Smooth muscle cell (in vitro differentiated cells): ENCODE results near the gene SLC13A1. TPM values are rescaled to one million over a fixed set of nuclear protein-coding genes. Genes with fewer than 3 reads are reported as not detected.

Experiments used
- DNase-seq: peaks from one replicate; lab custom pipeline; 2025; ENCODE audit not compliant: unreplicated experiment; lab: John Stamatoyannopoulos, UW
- H2AFZ ChIP-seq: fragments of 200-600 bp; sonication (generic); 2 replicates; pipeline ENCODE4 v1.6.0; 2016; ENCODE audit warnings: antibody characterized with exemption, low read depth, mild to moderate bottlenecking
- H3F3A ChIP-seq: fragments of 200-600 bp; sonication (generic); 2 replicates; pipeline ENCODE4 v1.6.0; 2017; ENCODE audit warnings: antibody characterized with exemption, low read depth
- H3K27ac ChIP-seq: fragments of 200-600 bp; sonication (generic); 2 replicates; pipeline ENCODE4 v1.5.1; 2016; ENCODE audit warnings: low read depth, mild to moderate bottlenecking
- H3K27me3 ChIP-seq: fragments of 200-600 bp; sonication (generic); 2 replicates; pipeline ENCODE4 v1.6.1; 2016; ENCODE audit warnings: low read depth, mild to moderate bottlenecking
- H3K36me3 ChIP-seq: fragments of 200-600 bp; sonication (generic); 2 replicates; pipeline ENCODE4 v1.5.1; 2016; ENCODE audit warnings: low read depth
- H3K4me1 ChIP-seq: fragments of 200-600 bp; sonication (generic); 2 replicates; pipeline ENCODE4 v1.5.1; 2016; ENCODE audit warnings: low read depth
- H3K4me2 ChIP-seq: fragments of 200-600 bp; sonication (generic); 2 replicates; pipeline ENCODE4 v1.6.0; 2016; ENCODE audit warnings: mild to moderate bottlenecking
- H3K4me3 ChIP-seq: fragments of 200-600 bp; sonication (generic); 2 replicates; pipeline ENCODE4 v1.5.1; 2016; ENCODE audit warnings: mild to moderate bottlenecking
- H3K79me2 ChIP-seq: fragments of 200-600 bp; sonication (generic); 2 replicates; pipeline ENCODE4 v1.6.0; 2016; ENCODE audit warnings: low read depth, mild to moderate bottlenecking
- H3K9ac ChIP-seq: fragments of 200-600 bp; sonication (generic); 2 replicates; pipeline ENCODE4 v1.6.0; 2016; ENCODE audit warnings: low read depth
- H3K9me3 ChIP-seq: fragments of 200-600 bp; sonication (generic); replicated peaks from 2 replicates; pipeline ENCODE4 v1.5.1; 2016; ENCODE audit warnings: low read depth
- H4K20me1 ChIP-seq: fragments of 200-600 bp; sonication (generic); 2 replicates; pipeline ENCODE4 v1.6.0; 2016; ENCODE audit warnings: low read depth
- CTCF ChIP-seq: fragments of 200-600 bp; sonication (generic); IDR thresholded peaks from 2 replicates; pipeline ENCODE4 v1.5.1; 2017; ENCODE audit warnings: borderline replicate concordance, mild to moderate bottlenecking, antibody characterized with exemption; ENCODE audit not compliant: insufficient read depth, poor library complexity, severe bottlenecking
- WGBS: methylation state at CpG from one replicate; pipeline ENCODE4 v1.1.7; 2016; ENCODE audit warnings: low lambda C conversion rate; 5-methylcytosine and 5-hydroxymethylcytosine counted together
- polyA plus RNA-seq: library from polyadenylated mRNA; unstranded; fragments of >200 nt; fragmentation: Nextera tagmentation; extraction: Ambion mirVana; gene quantifications from 2 replicates; pipeline ENCODE4 v1.2.1, GENCODE V29; 2016
- total RNA-seq: library from RNA; depleted of rRNA; stranded (reverse); fragments of >200 nt; gene quantifications from 2 replicates; pipeline ENCODE4 v1.2.3, GENCODE V29; 2014

SLC13A1 gene
- total and polyA plus RNA-seq, 2 experiments from 2014 or later, result not detected

GRCh38 chr7:123201901-123202300 lies 2.1 kb upstream of the SLC13A1 start:
- no peak for TF ChIP-seq CTCF
- H4K20me1 ChIP-seq, result no peaks in the 10 kb centered on the region
- no peak overlapping the region for H3K9ac ChIP-seq
- H3K36me3 ChIP-seq, result no peaks in the 10 kb centered on the region
- no peak for DNase-seq
- H3K4me3 ChIP-seq, result no peak overlapping the region
- WGBS, result 64% methylated on average over 3 of the region's 3 CpGs
- no peaks in the 10 kb centered on the region for H3F3A ChIP-seq
- H3K79me2 ChIP-seq, result no peaks in the 10 kb centered on the region
- no peaks in the 10 kb centered on the region for H3K4me1 ChIP-seq
- no peaks in the 10 kb centered on the region for H3K27me3 ChIP-seq
- H2AFZ ChIP-seq, result no peak overlapping the region
- no peak overlapping the region for H3K27ac ChIP-seq
- no peak overlapping the region for H3K4me2 ChIP-seq
- no peaks in the 10 kb centered on the region for H3K9me3 ChIP-seq

GRCh38 chr7:123198668-123199652 lies 809 bp downstream of the SLC13A1 start:
- H3K9me3 ChIP-seq, result no peaks in the 10 kb centered on the region
- H3K27ac ChIP-seq, result no peak overlapping the region
- H3K4me1 ChIP-seq, result no peaks in the 10 kb centered on the region
- TF ChIP-seq CTCF, result no peak
- no peak overlapping the region for H3K4me2 ChIP-seq
- H3F3A ChIP-seq, result no peaks in the 10 kb centered on the region
- no peak overlapping the region for H3K9ac ChIP-seq
- no peak overlapping the region for H3K4me3 ChIP-seq
- H2AFZ ChIP-seq, result no peak overlapping the region
- no peaks in the 10 kb centered on the region for H3K27me3 ChIP-seq
- WGBS, result 76% methylated on average over 2 of the region's 2 CpGs
- no peak for DNase-seq
- no peaks in the 10 kb centered on the region for H4K20me1 ChIP-seq
- no peaks in the 10 kb centered on the region for H3K36me3 ChIP-seq
- no peaks in the 10 kb centered on the region for H3K79me2 ChIP-seq

- Histone ChIP-seq H2AFZ (no peak overlapping the region), H4K20me1 (no peaks in the 10 kb centered on the region), H3K9ac (no peak overlapping the region), H3K4me1 (no peaks in the 10 kb centered on the region), H3K4me3 (no peak overlapping the region), H3K36me3 (no peaks in the 10 kb centered on the region), H3K9me3 (no peaks in the 10 kb centered on the region), H3K4me2 (no peak overlapping the region), H3F3A (no peaks in the 10 kb centered on the region), H3K27ac (no peak overlapping the region), H3K27me3 (no peaks in the 10 kb centered on the region), H3K79me2 (no peaks in the 10 kb centered on the region)
- no peak for DNase-seq
- no peak for TF ChIP-seq CTCF
- 79% methylated on average over 2 of the region's 2 CpGs for WGBS
Observed at GRCh38 chr7:123198111-123198510, 1.7 kb downstream of the SLC13A1 start.
